WI38 (cell line): ENCODE results near the gene PREX1.

Experiments
- H3K4me3 ChIP-seq: 2 replicates; pipeline ENCODE4 v1.5.1; 2011; ENCODE audit warnings: low read depth, mild to moderate bottlenecking, control low read depth, low read length
- CTCF ChIP-seq: IDR thresholded peaks from 2 replicates; pipeline ENCODE4 v1.5.1; 2012; ENCODE audit warnings: low read depth, mild to moderate bottlenecking, control low read depth, low read length

The PREX1 gene

GRCh38 chr20:48583801-48584200, 244.0 kb downstream of the PREX1 start:
- no peak for TF ChIP-seq CTCF
- no peak overlapping the region for H3K4me3 ChIP-seq

- TF ChIP-seq CTCF: no peak
Measured at GRCh38 chr20:48583171-48583570, 244.6 kb downstream of the PREX1 start.

GRCh38 chr20:48582673-48582985, 245.2 kb downstream of the PREX1 start:
- TF ChIP-seq CTCF: no peak
- no peak overlapping the region for H3K4me3 ChIP-seq

More at GRCh38 chr20:48583171-48583570, 244.6 kb downstream of the PREX1 start:
- H3K4me3 ChIP-seq: no peak overlapping the region

GRCh38 chr20:48581167-48581566, 246.6 kb downstream of the PREX1 start:
- H3K4me3 ChIP-seq: no peak overlapping the region
- no peak for TF ChIP-seq CTCF

GRCh38 chr20:48578397-48579098, 249.3 kb downstream of the PREX1 start:
- TF ChIP-seq CTCF: no peak

GRCh38 chr20:48577557-48577956, 250.2 kb downstream of the PREX1 start:
- H3K4me3 ChIP-seq: no peak overlapping the region
- TF ChIP-seq CTCF: no peak

More at GRCh38 chr20:48578397-48579098, 249.3 kb downstream of the PREX1 start:
- H3K4me3 ChIP-seq: no peak overlapping the region

GRCh38 chr20:48574383-48574782, 253.4 kb downstream of the PREX1 start:
- H3K4me3 ChIP-seq: no peak overlapping the region
- no peak for TF ChIP-seq CTCF
